Activated CD4-positive, alpha-beta T cell treated with anti-CD3 and anti-CD28 coated beads for 36 hours (primary cell): Measurements from ENCODE around the gene FEN1. TPM values are rescaled to one million over a fixed set of nuclear protein-coding genes. Genes with fewer than 3 reads are reported as not detected.

Source experiments
- ATAC-seq: fragments of 200-7000 bp; cut with Tn5 transposase; one replicate; pipeline ENCODE4 v1.10.0; 2021; ENCODE audit warnings: mild to moderate bottlenecking, moderate library complexity
- CTCF ChIA-PET: fragments of 350-600 bp; sonication (Branson Sonifier 250); formaldehyde crosslinking; loops from one replicate; lab custom pipeline; 2021; ENCODE audit warnings: antibody characterized with exemption; lab: Charles Lee
- POLR2A ChIA-PET: fragments of 350-600 bp; sonication (Branson Sonifier 250); formaldehyde crosslinking; loops from one replicate; lab custom pipeline; 2021; ENCODE audit warnings: antibody characterized with exemption, inconsistent platforms; lab: Charles Lee
- DNase-seq: peaks from one replicate; pipeline ENCODE4 v3.0.0-alpha.2; 2020
- H3K27ac Mint-ChIP-seq: one replicate; pipeline ENCODE4 v1.8.0; 2021; ENCODE audit warnings: mixed read lengths
- H3K27me3 Mint-ChIP-seq: one replicate; pipeline ENCODE4 v1.8.0; 2021; ENCODE audit warnings: mixed read lengths
- H3K36me3 Mint-ChIP-seq: one replicate; pipeline ENCODE4 v1.8.0; 2021; ENCODE audit warnings: low read depth, mixed read lengths
- H3K4me1 Mint-ChIP-seq: one replicate; pipeline ENCODE4 v1.8.0; 2021; ENCODE audit warnings: mixed read lengths
- H3K4me3 Mint-ChIP-seq: one replicate; pipeline ENCODE4 v1.8.0; 2021; ENCODE audit warnings: mild to moderate bottlenecking, moderate library complexity, mixed read lengths
- H3K9me3 Mint-ChIP-seq: one replicate; pipeline ENCODE4 v1.8.0; 2021; ENCODE audit warnings: low read depth, mixed read lengths
- intact Hi-C, 2 experiments: fragments of 100-400 bp; cut with DNase I in 1 of 2; cut with micrococcal nuclease in 1 of 2; formaldehyde crosslinking; loops; one replicate each; pipeline versions ENCODE4 v1.14.2 to v1.15.1; 2022 to 2024; cut with DNase I, micrococcal nuclease
- total RNA-seq, 2 experiments: library from RNA; stranded (reverse); gene quantifications; one replicate each; pipeline ENCODE4 v1.2.3, GENCODE V29; 2021

FEN1 gene
- total RNA-seq, 2 experiments from 2014 or later = 70.0 to 108 TPM

GRCh38 chr11:61814958-61815789 lies 22.5 kb downstream of the FEN1 start:
- Mint-ChIP-seq H3K4me3 (peak overlapping the region; percentile 89), H3K27ac (peak overlapping the region; percentile 70), H3K4me1 (peaks cover 7% of the 10 kb centered on the region), H3K27me3 (peaks cover 25% of the 10 kb centered on the region), H3K9me3 (no peaks in the 10 kb centered on the region), H3K36me3 (peaks cover 27% of the 10 kb centered on the region)
- ChIA-PET POLR2A (interaction anchor here (0.6 to 1.5 kb wide), 8 partner anchors 9 to 958 kb away, joined by 3 to 8 read pairs (median 3); partner anchors contain the start of gene FEN1), CTCF (interaction anchor here (0.6 to 10.1 kb wide), 12 partner anchors 11 to 273 kb away, joined by 3 to 115 read pairs (median 3); partner anchors contain the start of genes FEN1 and TMEM258)
- DNase-seq (peak; percentile 78), ATAC-seq (peak; percentile 52)
- intact Hi-C loops = no loop called here

- intact Hi-C loops = loop anchor here (1.0 to 2.0 kb wide), 5 partner anchors 19 to 151 kb away; partner anchors contain the start of genes FEN1 (in 2 of the 2), TMEM258 (in 2 of the 2), FADS3 (in 1 of the 2) and FTH1 (in 1 of the 2)
- H3K9me3 Mint-ChIP-seq = no peaks in the 10 kb centered on the region
- peak overlapping the region; percentile 80 for H3K27ac Mint-ChIP-seq
- ATAC-seq = peak; percentile 70
- ChIA-PET CTCF (interaction anchor here (0.6 to 10.1 kb wide), 8 partner anchors 11 to 272 kb away, joined by 3 to 115 read pairs (median 3); partner anchors contain the start of genes FADS2, FEN1 and TMEM258), POLR2A (interaction anchor here (1.4 to 1.5 kb wide), 3 partner anchors 15 to 22 kb away, joined by 3 to 8 read pairs (median 5); partner anchors contain the start of gene FEN1)
- peak overlapping the region; percentile 89 for H3K4me3 Mint-ChIP-seq
- peak; percentile 82 for DNase-seq
- H3K4me1 Mint-ChIP-seq = peaks cover 7% of the 10 kb centered on the region
- H3K36me3 Mint-ChIP-seq = peaks cover 22% of the 10 kb centered on the region
- H3K27me3 Mint-ChIP-seq = peaks cover 25% of the 10 kb centered on the region
Observed at GRCh38 chr11:61815790-61816735, 23.4 kb downstream of the FEN1 start.

GRCh38 chr11:61816736-61817455 lies 24.2 kb downstream of the FEN1 start, which contains the start of gene FADS1:
Gene FADS1, minus strand, starts transcription at chr11:61817003. Its CDS starts 74 bp downstream, at chr11:61816929.
- peaks cover 19% of the 10 kb centered on the region for H3K36me3 Mint-ChIP-seq
- peaks cover 25% of the 10 kb centered on the region for H3K27me3 Mint-ChIP-seq
- peak within 1 kb of the TSS; percentile 80 for H3K27ac Mint-ChIP-seq
- intact Hi-C loops = loop anchor here (1.0 to 2.0 kb wide), 6 partner anchors 10 to 150 kb away; partner anchors contain the start of genes FEN1 (in 2 of the 2), TMEM258 (in 2 of the 2), FADS3 (in 1 of the 2) and FTH1 (in 1 of the 2)
- H3K9me3 Mint-ChIP-seq = no peaks in the 10 kb centered on the region
- ATAC-seq (peak; percentile 67), DNase-seq (peak; percentile 92)
- peaks cover 7% of the 10 kb centered on the region for H3K4me1 Mint-ChIP-seq
- H3K4me3 Mint-ChIP-seq = peak within 1 kb of the TSS; percentile 89
- ChIA-PET CTCF (interaction anchor here (1.4 to 10.1 kb wide), 3 partner anchors 12 to 26 kb away, joined by 3 to 115 read pairs (median 8); partner anchors contain the start of genes FADS2, FEN1 and TMEM258), POLR2A (no interaction called here)

GRCh38 chr11:61817471-61818202 lies 24.9 kb downstream of the FEN1 start:
- Mint-ChIP-seq H3K27ac (no peak overlapping the region), H3K36me3 (peaks cover 14% of the 10 kb centered on the region), H3K27me3 (peaks cover 25% of the 10 kb centered on the region), H3K4me1 (peaks cover 7% of the 10 kb centered on the region), H3K4me3 (peak overlapping the region; percentile 89), H3K9me3 (no peaks in the 10 kb centered on the region)
- ATAC-seq (no peak), DNase-seq (no peak)
- intact Hi-C loops = loop anchor here (1.0 to 2.0 kb wide), 3 partner anchors 10 to 73 kb away; partner anchors contain the start of genes FADS3 (in 1 of the 2), FEN1 (in 1 of the 2) and TMEM258 (in 1 of the 2)
- ChIA-PET CTCF (interaction anchor here (0.9 to 10.1 kb wide), 6 partner anchors 11 to 290 kb away, joined by 3 to 115 read pairs (median 4); partner anchors contain the start of genes FADS2, FEN1 and TMEM258), POLR2A (no interaction called here)

GRCh38 chr11:61820174-61820573 lies 27.5 kb downstream of the FEN1 start:
- CTCF ChIA-PET = interaction anchor here (1.2 to 1.5 kb wide), 2 partner anchors 23 to 31 kb away, joined by 3 to 6 read pairs; no protein-coding TSS in a partner anchor
- intact Hi-C loops = no loop called here
- peaks cover 3% of the 10 kb centered on the region for H3K4me1 Mint-ChIP-seq
- no peak overlapping the region for H3K4me3 Mint-ChIP-seq
- no peaks in the 10 kb centered on the region for H3K9me3 Mint-ChIP-seq
- peaks cover 18% of the 10 kb centered on the region for H3K27me3 Mint-ChIP-seq
- ATAC-seq (no peak), DNase-seq (no peak)
- H3K27ac Mint-ChIP-seq = no peak overlapping the region
- H3K36me3 Mint-ChIP-seq = peaks cover 4% of the 10 kb centered on the region
- POLR2A ChIA-PET = no interaction called here

- H3K27me3 Mint-ChIP-seq = peaks cover 37% of the 10 kb centered on the region
- POLR2A ChIA-PET = no interaction called here
- no peaks in the 10 kb centered on the region for H3K9me3 Mint-ChIP-seq
- H3K27ac Mint-ChIP-seq = peak overlapping the region; percentile 63
- ATAC-seq (no peak), DNase-seq (peak; percentile 26)
- intact Hi-C loops = loop anchor here in 1 of 2 experiments (1.0 kb wide), 2 partner anchors 10 to 35 kb away; partner anchors contain the start of genes FADS1, FEN1 and TMEM258
- CTCF ChIA-PET = interaction anchor here (1.3 kb wide), 1 partner anchor 11 kb away, joined by 3 read pairs; no protein-coding TSS in a partner anchor
- peak overlapping the region; percentile 84 for H3K4me3 Mint-ChIP-seq
- H3K36me3 Mint-ChIP-seq = peaks cover 8% of the 10 kb centered on the region
- peaks cover 12% of the 10 kb centered on the region for H3K4me1 Mint-ChIP-seq
Observed at GRCh38 chr11:61826930-61827570, 34.3 kb downstream of the FEN1 start.

- ATAC-seq (peak; percentile 86), DNase-seq (peak; percentile 90)
- intact Hi-C loops = loop anchor here in 1 of 2 experiments (1.0 kb wide), 2 partner anchors 10 to 35 kb away; partner anchors contain the start of genes FADS1, FEN1 and TMEM258
- Mint-ChIP-seq H3K36me3 (peaks cover 8% of the 10 kb centered on the region), H3K27me3 (peaks cover 40% of the 10 kb centered on the region), H3K9me3 (no peaks in the 10 kb centered on the region), H3K4me1 (peaks cover 12% of the 10 kb centered on the region), H3K27ac (peak within 1 kb of the TSS; percentile 74), H3K4me3 (peak within 1 kb of the TSS; percentile 84)
- POLR2A ChIA-PET = no interaction called here
- CTCF ChIA-PET = interaction anchor here (0.6 to 2.0 kb wide), 4 partner anchors 10 to 512 kb away, joined by 3 to 8 read pairs (median 6); partner anchors contain the start of gene FADS1
Observed at GRCh38 chr11:61827571-61828378, 35.1 kb downstream of the FEN1 start, which contains the start of gene FADS2. Gene FADS2, plus strand, starts transcription at chr11:61828300. Its CDS starts 91 bp downstream, at chr11:61828391.

- ChIA-PET POLR2A (no interaction called here), CTCF (interaction anchor here (1.0 to 2.0 kb wide), 4 partner anchors 11 to 36 kb away, joined by 4 to 8 read pairs (median 6); partner anchors contain the start of genes FADS1 and FEN1)
- DNase-seq (no peak), ATAC-seq (no peak)
- Mint-ChIP-seq H3K27ac (peak overlapping the region; percentile 74), H3K9me3 (no peaks in the 10 kb centered on the region), H3K4me1 (peaks cover 14% of the 10 kb centered on the region), H3K27me3 (peaks cover 40% of the 10 kb centered on the region), H3K36me3 (peaks cover 8% of the 10 kb centered on the region), H3K4me3 (peak overlapping the region; percentile 84)
- intact Hi-C loops = no loop called here
Observed at GRCh38 chr11:61828379-61828628, 35.6 kb downstream of the FEN1 start.
